Prostate gland (tissue), 2 donors: Measurements from ENCODE around the gene APLP2.

Experiments used
- CTCF ChIP-seq, 4 experiments: fragments of 200-600 bp in 2 of 4; fragments of 450-650 bp in 2 of 4; sonication (generic) in 2 of 4; IDR thresholded peaks; 1 replicate in 3 of 4; 2 replicates in 1 of 4; pipeline ENCODE4 v1.5.1; 2016 to 2019; ENCODE audit warnings: antibody characterized with exemption in 4 of 4, mild to moderate bottlenecking in 2 of 4, moderate library complexity in 2 of 4
- POLR2A ChIP-seq: fragments of 450-650 bp; IDR thresholded peaks from one replicate; pipeline ENCODE4 v1.6.1; 2016; ENCODE audit warnings: antibody characterized with exemption, mild to moderate bottlenecking

GRCh38 chr11:130040281-130040940 is 29.3 kb upstream of the APLP2 start:
- TF ChIP-seq CTCF (IDR thresholded peaks at IDR 0.05) (no peak), POLR2A (no peak)
